Osteoblast (primary cell): ENCODE data around the gene AOPEP. TPM values are rescaled to one million over a fixed set of nuclear protein-coding genes. Genes with fewer than 3 reads are reported as not detected.

Source experiments
- DNase-seq: peaks from one replicate; pipeline ENCODE4 v3.0.0; 2011; ENCODE audit warnings: low spot score, mixed read lengths; ENCODE audit not compliant: insufficient read length; ENCODE audit errors: missing footprints
- H2AFZ ChIP-seq: 2 replicates; pipeline ENCODE4 v1.6.0; 2011; ENCODE audit warnings: mild to moderate bottlenecking, low read length
- H3K27ac ChIP-seq: 2 replicates; pipeline ENCODE4 v1.5.1; 2011; ENCODE audit warnings: mild to moderate bottlenecking, low read depth, low read length, moderate library complexity
- H3K27me3 ChIP-seq: 2 replicates; pipeline ENCODE4 v1.6.0; 2012; ENCODE audit warnings: mild to moderate bottlenecking, control low read depth, inconsistent platforms, low read length, moderate library complexity; ENCODE audit not compliant: insufficient read depth
- H3K36me3 ChIP-seq: 2 replicates; pipeline ENCODE4 v1.5.1; 2011; ENCODE audit warnings: mild to moderate bottlenecking, low read length, control low read depth, moderate library complexity; ENCODE audit not compliant: insufficient read depth
- H3K4me1 ChIP-seq: 2 replicates; pipeline ENCODE4 v1.5.1; 2011; ENCODE audit warnings: mild to moderate bottlenecking, low read length, control low read depth, moderate library complexity; ENCODE audit not compliant: insufficient read depth
- H3K4me2 ChIP-seq: 2 replicates; pipeline ENCODE4 v1.6.0; 2011; ENCODE audit warnings: mild to moderate bottlenecking, low read length; ENCODE audit not compliant: insufficient read depth
- H3K4me3 ChIP-seq: fragments of 200-600 bp; sonication (generic); 3 replicates; pipeline ENCODE4 v1.5.1; 2012; ENCODE audit warnings: mild to moderate bottlenecking, low read length, inconsistent platforms; ENCODE audit not compliant: insufficient read depth
- H3K79me2 ChIP-seq: 2 replicates; pipeline ENCODE4 v1.6.0; 2012; ENCODE audit warnings: mild to moderate bottlenecking, low read length, control low read depth, inconsistent platforms; ENCODE audit not compliant: insufficient read depth
- H3K9me3 ChIP-seq: 2 replicates; pipeline ENCODE4 v1.5.1; 2011; ENCODE audit warnings: low read depth, low read length, control low read depth
- H4K20me1 ChIP-seq: 2 replicates; pipeline ENCODE4 v1.6.0; 2012; ENCODE audit warnings: mild to moderate bottlenecking, low read length, control low read depth; ENCODE audit not compliant: insufficient read depth
- total RNA-seq: library from RNA; depleted of rRNA; stranded (reverse); fragments of >200 nt; gene quantifications from 2 replicates; pipeline ENCODE4 v1.2.3, GENCODE V29; 2012
- TF ChIP-seq, protein P1 (sequence below): IDR thresholded peaks from 2 replicates; pipeline ENCODE4 v1.5.1; 2011; ENCODE audit warnings: mild to moderate bottlenecking, low read depth, low read length, moderate library complexity; ENCODE audit errors: extremely low read depth

Gene AOPEP
- total RNA-seq, 1 donor = 131 TPM

DNA sequence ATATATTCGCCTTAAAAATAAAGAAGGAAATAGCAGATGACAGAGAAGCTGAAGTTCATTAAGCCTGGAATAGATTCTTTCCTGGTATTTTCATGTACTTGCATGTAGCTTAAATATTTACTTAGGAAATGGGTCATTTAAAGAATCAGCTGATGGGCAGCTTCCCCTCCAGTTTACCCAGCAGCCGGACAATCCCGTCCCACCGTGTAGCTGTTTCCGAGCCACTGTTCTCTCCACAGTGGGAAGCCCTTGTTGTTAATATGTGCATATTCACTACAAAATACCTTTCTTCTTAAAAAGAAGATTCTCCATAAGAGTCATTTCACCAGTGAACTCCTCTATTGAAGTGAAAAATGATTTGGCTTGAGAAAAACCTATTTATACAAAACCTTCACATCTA, 404.0 kb downstream of the AOPEP start:
- Histone ChIP-seq H3K9me3 (no peaks in the 10 kb centered on the region), H3K4me3 (no peak overlapping the region), H3K27me3 (no peaks in the 10 kb centered on the region), H3K27ac (no peak overlapping the region), H3K4me1 (peaks cover 19% of the 10 kb centered on the region), H4K20me1 (no peaks in the 10 kb centered on the region), H3K79me2 (no peaks in the 10 kb centered on the region), H3K4me2 (no peak overlapping the region), H3K36me3 (no peaks in the 10 kb centered on the region), H2AFZ (no peak overlapping the region)
- DNase-seq = no peak
- TF ChIP-seq, protein P1, sequence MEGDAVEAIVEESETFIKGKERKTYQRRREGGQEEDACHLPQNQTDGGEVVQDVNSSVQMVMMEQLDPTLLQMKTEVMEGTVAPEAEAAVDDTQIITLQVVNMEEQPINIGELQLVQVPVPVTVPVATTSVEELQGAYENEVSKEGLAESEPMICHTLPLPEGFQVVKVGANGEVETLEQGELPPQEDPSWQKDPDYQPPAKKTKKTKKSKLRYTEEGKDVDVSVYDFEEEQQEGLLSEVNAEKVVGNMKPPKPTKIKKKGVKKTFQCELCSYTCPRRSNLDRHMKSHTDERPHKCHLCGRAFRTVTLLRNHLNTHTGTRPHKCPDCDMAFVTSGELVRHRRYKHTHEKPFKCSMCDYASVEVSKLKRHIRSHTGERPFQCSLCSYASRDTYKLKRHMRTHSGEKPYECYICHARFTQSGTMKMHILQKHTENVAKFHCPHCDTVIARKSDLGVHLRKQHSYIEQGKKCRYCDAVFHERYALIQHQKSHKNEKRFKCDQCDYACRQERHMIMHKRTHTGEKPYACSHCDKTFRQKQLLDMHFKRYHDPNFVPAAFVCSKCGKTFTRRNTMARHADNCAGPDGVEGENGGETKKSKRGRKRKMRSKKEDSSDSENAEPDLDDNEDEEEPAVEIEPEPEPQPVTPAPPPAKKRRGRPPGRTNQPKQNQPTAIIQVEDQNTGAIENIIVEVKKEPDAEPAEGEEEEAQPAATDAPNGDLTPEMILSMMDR = no peak

DNA sequence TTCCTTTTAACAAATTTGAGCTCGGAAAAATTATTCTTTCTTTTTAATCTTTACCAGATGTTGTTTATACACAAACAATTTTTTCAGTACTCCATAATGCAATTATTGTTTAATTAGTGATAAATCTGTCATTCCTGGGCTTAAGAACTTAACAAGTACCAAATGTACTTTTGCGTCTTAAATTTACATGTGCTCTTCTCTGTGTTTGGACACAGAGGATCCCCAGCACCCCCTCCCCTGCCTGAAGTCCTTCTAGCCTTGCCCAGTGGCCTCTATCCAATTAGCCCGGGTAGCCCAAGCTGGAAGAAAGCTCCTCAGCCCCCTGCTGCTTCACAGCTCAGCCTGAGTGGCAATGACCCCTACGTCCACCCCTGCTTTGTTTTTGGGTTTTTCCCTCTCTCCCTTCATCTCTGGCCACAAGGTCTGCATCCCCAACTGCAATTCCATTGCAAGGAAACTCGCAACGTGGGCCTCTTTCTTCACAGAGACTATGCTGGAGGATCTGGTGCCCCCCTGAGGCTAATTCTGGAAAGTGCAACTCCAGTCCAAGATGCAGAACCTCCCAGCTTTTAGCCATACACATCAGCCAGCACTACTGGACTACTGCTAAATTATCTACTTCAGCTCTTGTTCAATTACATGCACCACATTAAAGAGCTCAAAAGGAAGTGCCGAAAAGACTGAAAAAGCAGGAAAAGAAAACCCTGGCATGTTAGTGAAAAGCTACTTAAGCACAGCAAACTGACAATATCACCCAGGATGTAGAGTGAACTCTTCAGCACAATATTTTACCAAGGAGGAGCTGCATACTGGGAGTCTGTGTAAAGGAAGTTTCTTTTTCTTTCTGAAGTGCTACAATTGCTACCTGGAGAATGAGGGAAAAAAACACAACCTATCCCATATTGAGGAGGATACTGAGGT, 404.8 kb downstream of the AOPEP start:
- peaks cover 11% of the 10 kb centered on the region for H3K4me1 ChIP-seq
- no peaks in the 10 kb centered on the region for H4K20me1 ChIP-seq
- no peaks in the 10 kb centered on the region for H3K79me2 ChIP-seq
- H3K9me3 ChIP-seq = no peaks in the 10 kb centered on the region
- no peak overlapping the region for H3K4me3 ChIP-seq
- H3K27me3 ChIP-seq = no peaks in the 10 kb centered on the region
- H3K27ac ChIP-seq = no peak overlapping the region
- H3K36me3 ChIP-seq = no peaks in the 10 kb centered on the region
- TF ChIP-seq, protein P1 = peak; percentile 95
- no peak overlapping the region for H2AFZ ChIP-seq
- peak overlapping the region; percentile 28 for H3K4me2 ChIP-seq
- peak; percentile 89 for DNase-seq

DNA sequence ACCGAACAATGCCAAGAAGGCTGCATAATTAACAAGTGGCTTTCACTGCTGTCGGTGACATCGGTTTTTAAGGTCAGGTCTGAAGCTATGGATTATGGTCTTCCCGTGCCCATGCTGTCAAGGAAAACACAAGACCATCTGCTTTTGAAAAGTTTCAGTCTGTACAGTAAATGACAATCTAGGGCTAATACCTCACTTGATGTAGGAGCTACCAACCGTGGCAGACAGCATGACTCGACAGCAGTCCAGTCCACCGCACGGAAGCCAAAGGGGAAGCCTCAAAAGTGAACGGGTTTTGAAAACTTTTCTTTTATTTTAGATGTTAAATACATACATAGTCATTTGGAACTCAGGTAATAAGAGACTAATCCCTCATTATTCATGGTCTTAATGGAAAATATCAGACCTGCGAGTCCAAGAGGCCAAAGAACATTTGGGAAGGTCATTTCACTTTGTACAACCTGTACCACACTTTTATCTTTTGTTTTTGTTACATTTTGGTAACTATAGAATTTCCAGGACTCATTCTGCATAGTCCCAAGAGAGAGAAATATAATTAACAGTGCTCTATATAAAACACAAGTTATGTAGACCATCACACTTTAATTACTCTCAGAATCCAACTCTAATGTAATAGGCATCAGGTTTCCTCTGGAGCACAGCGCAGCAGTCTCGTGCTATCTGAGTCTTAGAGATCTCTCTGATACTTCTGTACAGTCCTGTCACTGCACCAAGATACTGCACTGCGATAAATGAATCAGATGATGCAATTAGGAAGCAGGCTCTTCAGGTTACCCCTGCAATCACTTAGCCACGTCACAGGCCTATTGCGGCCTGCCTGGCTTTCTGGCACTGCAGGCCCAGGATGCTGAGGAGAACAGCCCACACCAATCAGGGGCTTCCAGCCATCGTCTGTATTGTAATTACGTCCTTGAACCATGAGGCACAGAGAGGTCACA, 406.1 kb downstream of the AOPEP start:
- Histone ChIP-seq H3K4me1 (no peaks in the 10 kb centered on the region), H3K79me2 (no peaks in the 10 kb centered on the region), H4K20me1 (no peaks in the 10 kb centered on the region), H3K4me2 (no peak overlapping the region), H3K27me3 (no peaks in the 10 kb centered on the region), H3K4me3 (no peak overlapping the region), H3K36me3 (no peaks in the 10 kb centered on the region), H3K9me3 (no peaks in the 10 kb centered on the region), H2AFZ (no peak overlapping the region), H3K27ac (no peak overlapping the region)
- TF ChIP-seq, protein P1 = no peak
- DNase-seq = no peak
